Thoracic aorta (tissue), 2 donors: ENCODE data around the gene HMCN1. TPM values are rescaled to one million over a fixed set of nuclear protein-coding genes. Genes with fewer than 3 reads are reported as not detected.
A peak's percentile ranks its signal among the peaks of the same experiment; 100 is the strongest.

ENCODE experiments used
- ATAC-seq: fragments of 150-250 bp; one replicate; pipeline ENCODE4 v1.8.0; 2017; ENCODE audit warnings: low read depth; ENCODE audit not compliant: insufficient number of reproducible peaks, low FRiP score
- DNase-seq: peaks from one replicate; pipeline ENCODE4 v3.0.0-alpha.2; 2020; ENCODE audit warnings: low spot score
- H3K27ac ChIP-seq, 2 donors: fragments of 200-600 bp; sonication (generic); 1 replicate in 1 of 2; 2 replicates in 1 of 2; pipeline ENCODE4 v1.5.1; 2016; ENCODE audit warnings: mild to moderate bottlenecking in 2 of 2, moderate library complexity in 2 of 2
- H3K27me3 ChIP-seq: fragments of 200-600 bp; sonication (generic); replicated peaks from 2 replicates; pipeline ENCODE4 v1.6.0; 2016; ENCODE audit warnings: mild to moderate bottlenecking; ENCODE audit not compliant: insufficient read depth
- H3K36me3 ChIP-seq: fragments of 200-600 bp; sonication (generic); one replicate; pipeline ENCODE4 v1.5.1; 2016
- H3K4me1 ChIP-seq, 2 donors: fragments of 200-600 bp; sonication (generic); 1 replicate in 1 of 2; 2 replicates in 1 of 2; pipeline versions ENCODE4 v1.5.1 to v1.6.0; 2016; ENCODE audit warnings: low read depth in 2 of 2, mild to moderate bottlenecking in 1 of 2; ENCODE audit not compliant: control insufficient read depth in 1 of 2
- H3K4me3 ChIP-seq: fragments of 200-600 bp; sonication (generic); 2 replicates; pipeline ENCODE4 v1.5.1; 2016; ENCODE audit warnings: mild to moderate bottlenecking
- H3K9me3 ChIP-seq: fragments of 200-600 bp; sonication (generic); 2 replicates; pipeline ENCODE4 v1.5.1; 2016
- total RNA-seq, 2 donors: library from RNA; depleted of rRNA; stranded (reverse); fragments of >200 nt; gene quantifications; one replicate each; pipeline versions ENCODE4 v1.1.0 to v1.2.3, GENCODE V29; 2016
- TF ChIP-seq, protein P1 (sequence below): fragments of 200-600 bp; sonication (generic); IDR thresholded peaks from one replicate; pipeline ENCODE4 v1.5.1; 2019; ENCODE audit warnings: antibody characterized with exemption

Gene HMCN1
- total RNA-seq, 2 donors from 2014 or later, result 142 to 191 TPM

DNA sequence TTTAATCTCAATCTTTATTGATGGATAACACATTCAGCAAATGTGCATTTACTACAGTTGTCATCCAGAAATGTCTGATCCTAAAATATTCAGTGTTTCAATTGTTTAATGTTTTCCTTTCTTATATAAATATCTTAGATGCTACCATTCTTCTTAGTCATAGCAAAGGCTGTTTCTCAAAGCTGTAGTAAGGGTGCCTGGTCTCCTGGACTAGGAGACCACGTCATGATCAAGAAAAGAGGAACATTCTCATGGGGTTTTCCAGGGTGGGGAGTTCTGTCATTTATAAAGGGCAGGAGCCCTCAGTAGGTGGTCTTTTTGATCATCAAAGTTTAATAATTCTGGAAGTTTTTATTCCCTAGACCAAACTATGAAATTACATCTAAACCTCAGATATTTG is 292.8 kb downstream of the HMCN1 start:
- peaks cover 12 to 22% of the 10 kb centered on the region in 2 donors for H3K4me1 ChIP-seq
- H3K4me3 ChIP-seq, result no peak overlapping the region
- TF ChIP-seq, protein P1, sequence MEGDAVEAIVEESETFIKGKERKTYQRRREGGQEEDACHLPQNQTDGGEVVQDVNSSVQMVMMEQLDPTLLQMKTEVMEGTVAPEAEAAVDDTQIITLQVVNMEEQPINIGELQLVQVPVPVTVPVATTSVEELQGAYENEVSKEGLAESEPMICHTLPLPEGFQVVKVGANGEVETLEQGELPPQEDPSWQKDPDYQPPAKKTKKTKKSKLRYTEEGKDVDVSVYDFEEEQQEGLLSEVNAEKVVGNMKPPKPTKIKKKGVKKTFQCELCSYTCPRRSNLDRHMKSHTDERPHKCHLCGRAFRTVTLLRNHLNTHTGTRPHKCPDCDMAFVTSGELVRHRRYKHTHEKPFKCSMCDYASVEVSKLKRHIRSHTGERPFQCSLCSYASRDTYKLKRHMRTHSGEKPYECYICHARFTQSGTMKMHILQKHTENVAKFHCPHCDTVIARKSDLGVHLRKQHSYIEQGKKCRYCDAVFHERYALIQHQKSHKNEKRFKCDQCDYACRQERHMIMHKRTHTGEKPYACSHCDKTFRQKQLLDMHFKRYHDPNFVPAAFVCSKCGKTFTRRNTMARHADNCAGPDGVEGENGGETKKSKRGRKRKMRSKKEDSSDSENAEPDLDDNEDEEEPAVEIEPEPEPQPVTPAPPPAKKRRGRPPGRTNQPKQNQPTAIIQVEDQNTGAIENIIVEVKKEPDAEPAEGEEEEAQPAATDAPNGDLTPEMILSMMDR, result no peak
- H3K9me3 ChIP-seq, result peaks cover 11% of the 10 kb centered on the region
- H3K36me3 ChIP-seq, result peaks cover 13% of the 10 kb centered on the region
- peak overlapping the region; percentile 54 to 61 for H3K27ac ChIP-seq
- DNase-seq (no peak), ATAC-seq (no peak)
- no peaks in the 10 kb centered on the region for H3K27me3 ChIP-seq

DNA sequence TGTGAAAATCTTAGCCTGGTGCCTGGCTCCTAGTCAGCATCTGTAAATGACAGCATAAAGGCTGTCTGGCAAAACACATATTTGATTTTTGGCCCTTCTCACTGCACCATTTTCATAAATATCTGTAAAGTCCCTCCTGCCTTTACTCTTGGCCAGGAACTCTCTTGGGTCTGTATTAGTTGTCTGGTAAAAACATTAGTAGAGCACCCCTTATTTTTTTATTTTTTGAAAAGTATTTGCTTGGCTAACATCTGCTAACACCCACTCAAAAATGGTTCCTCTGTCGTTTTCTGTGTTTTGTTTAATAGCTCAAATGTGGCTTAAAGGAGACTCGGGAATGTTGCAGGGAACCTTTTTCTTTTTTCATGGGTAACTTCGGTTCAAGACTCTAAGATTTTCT is 293.4 kb downstream of the HMCN1 start:
- H3K4me3 ChIP-seq, result no peak overlapping the region
- TF ChIP-seq, protein P1, result no peak
- no peaks in the 10 kb centered on the region for H3K27me3 ChIP-seq
- ATAC-seq, result no peak
- peak overlapping the region; percentile 54 to 61 for H3K27ac ChIP-seq
- no peak for DNase-seq
- H3K9me3 ChIP-seq, result peaks cover 11% of the 10 kb centered on the region
- peaks cover 12 to 22% of the 10 kb centered on the region in 2 donors for H3K4me1 ChIP-seq
- H3K36me3 ChIP-seq, result peaks cover 10% of the 10 kb centered on the region

DNA sequence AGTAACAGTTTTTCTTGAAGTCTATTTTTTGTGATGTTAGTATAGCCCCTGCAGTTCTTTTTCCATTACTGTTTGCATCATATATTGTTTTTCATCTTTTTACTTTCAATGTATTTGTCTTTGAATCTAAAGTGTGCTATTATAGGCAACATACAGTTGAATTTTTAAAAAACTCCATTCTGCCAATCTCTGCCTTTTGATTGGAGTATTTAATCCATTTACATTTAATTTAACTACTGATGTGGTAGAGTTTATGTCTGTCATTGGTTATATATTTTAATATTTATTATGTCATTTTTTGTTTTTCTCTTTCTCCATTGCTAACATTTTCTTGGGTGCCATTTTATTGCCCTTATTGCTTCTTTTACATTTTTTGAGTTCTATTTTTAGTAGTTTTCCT is 296.3 kb downstream of the HMCN1 start:
- no peaks in the 10 kb centered on the region for H3K36me3 ChIP-seq
- H3K27me3 ChIP-seq, result no peaks in the 10 kb centered on the region
- H3K4me1 ChIP-seq, result peaks cover 25 to 38% of the 10 kb centered on the region in 2 donors
- TF ChIP-seq, protein P1, result no peak
- peaks cover 11% of the 10 kb centered on the region for H3K9me3 ChIP-seq
- H3K27ac ChIP-seq, result no peak overlapping the region
- DNase-seq, result no peak
- no peak overlapping the region for H3K4me3 ChIP-seq
- ATAC-seq, result no peak

DNA sequence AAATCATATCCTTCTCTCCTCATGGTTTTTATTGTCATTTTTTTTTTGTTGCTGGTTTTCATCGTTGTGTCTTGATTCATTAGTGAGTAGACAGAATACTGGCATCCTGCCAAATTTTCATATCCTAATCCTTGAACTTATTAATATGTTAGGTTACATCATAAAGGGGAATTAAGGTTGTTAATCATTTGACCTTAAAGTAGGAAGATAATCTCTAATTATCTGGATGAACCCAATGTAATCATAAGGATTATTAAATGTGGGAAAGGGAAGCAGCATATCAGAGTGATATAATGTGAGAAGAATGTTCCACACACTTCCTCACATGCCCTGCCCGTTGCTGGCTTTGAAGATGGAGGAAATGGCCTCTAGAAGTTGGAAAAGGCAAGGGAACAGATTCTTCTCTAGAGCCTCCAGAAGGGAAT is 299.7 kb downstream of the HMCN1 start:
- Histone ChIP-seq H3K9me3 (peaks cover 11% of the 10 kb centered on the region), H3K27ac (peak overlapping the region; percentile 36 to 70), H3K4me1 (peaks cover 14 to 16% of the 10 kb centered on the region in 2 donors), H3K36me3 (no peaks in the 10 kb centered on the region), H3K27me3 (no peaks in the 10 kb centered on the region), H3K4me3 (no peak overlapping the region)
- TF ChIP-seq, protein P1, result no peak
- DNase-seq (no peak), ATAC-seq (peak; percentile 53)

DNA sequence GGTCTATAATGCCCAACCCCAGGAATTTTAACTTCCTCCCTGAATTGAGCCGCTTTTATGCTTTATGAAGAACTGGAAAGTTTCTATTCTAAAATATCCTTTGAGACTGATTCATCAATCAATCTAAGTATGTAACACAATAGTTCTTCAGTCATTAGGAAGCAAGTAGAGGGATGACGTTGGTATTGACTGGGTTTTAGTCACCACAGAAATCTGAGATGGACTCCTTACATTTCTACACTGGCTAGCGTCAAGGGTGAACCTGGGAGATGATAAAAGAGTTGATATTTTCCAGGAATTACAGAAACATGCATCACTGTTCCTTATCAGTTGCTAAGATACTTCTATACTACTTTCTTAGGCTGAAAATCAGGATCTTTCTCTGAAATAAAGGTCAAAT is 308.0 kb downstream of the HMCN1 start:
- peaks cover 16 to 29% of the 10 kb centered on the region in 2 donors for H3K4me1 ChIP-seq
- TF ChIP-seq, protein P1, result no peak
- peaks cover 3% of the 10 kb centered on the region for H3K36me3 ChIP-seq
- H3K4me3 ChIP-seq, result no peak overlapping the region
- H3K27ac ChIP-seq, result peak overlapping the region; percentile 26 to 66
- no peak for ATAC-seq
- DNase-seq, result no peak
- no peaks in the 10 kb centered on the region for H3K27me3 ChIP-seq
- H3K9me3 ChIP-seq, result no peaks in the 10 kb centered on the region
